Karpas-422 (cell line): ENCODE measurements around the gene BRAF. TPM values are rescaled to one million over a fixed set of nuclear protein-coding genes. Genes with fewer than 3 reads are reported as not detected.
"Not testable (repeated sequence)": the region's sequence is repeated elsewhere in the genome, so short reads cannot be mapped to it uniquely, and the experiment has no call there.

Source experiments
- DNase-seq: peaks from one replicate; pipeline ENCODE4 v3.0.0-alpha.2; 2015
- H2AFZ ChIP-seq: fragments of 200-600 bp; sonication (generic); 2 replicates; pipeline ENCODE4 v1.6.1; 2014; ENCODE audit warnings: antibody characterized with exemption, low read length, mixed read lengths
- H3K27ac ChIP-seq: fragments of 200-600 bp; sonication (generic); 2 replicates; pipeline ENCODE4 v1.5.1; 2014; ENCODE audit warnings: mild to moderate bottlenecking, low read length, moderate library complexity
- H3K27me3 ChIP-seq: fragments of 200-600 bp; sonication (generic); 2 replicates; pipeline ENCODE4 v1.6.1; 2014; ENCODE audit warnings: low read length, mixed read lengths
- H3K36me3 ChIP-seq: fragments of 200-600 bp; sonication (generic); 2 replicates; pipeline ENCODE4 v1.6.1; 2014; ENCODE audit warnings: low read length, mixed read lengths; ENCODE audit not compliant: insufficient read depth
- H3K4me1 ChIP-seq: fragments of 200-600 bp; sonication (generic); 2 replicates; pipeline ENCODE4 v1.6.1; 2014; ENCODE audit warnings: mild to moderate bottlenecking, low read length, mixed read lengths
- H3K4me2 ChIP-seq: fragments of 200-600 bp; sonication (generic); 2 replicates; pipeline ENCODE4 v1.6.1; 2014; ENCODE audit warnings: low read length, low read depth, mild to moderate bottlenecking; ENCODE audit not compliant: poor library complexity, severe bottlenecking
- H3K4me3 ChIP-seq: fragments of 200-600 bp; sonication (generic); 2 replicates; pipeline ENCODE4 v1.5.1; 2014; ENCODE audit warnings: mild to moderate bottlenecking, antibody characterized with exemption, low read length, mixed read lengths
- H3K79me2 ChIP-seq: fragments of 200-600 bp; sonication (generic); 2 replicates; pipeline ENCODE4 v1.6.1; 2014; ENCODE audit warnings: mild to moderate bottlenecking, low read length, mixed read lengths
- H3K9ac ChIP-seq: fragments of 200-600 bp; sonication (generic); 2 replicates; pipeline ENCODE4 v1.6.0; 2014; ENCODE audit warnings: low read length
- H3K9me2 ChIP-seq: fragments of 200-600 bp; sonication (generic), shearing (Covaris generic); replicated peaks from 2 replicates; pipeline ENCODE4 v1.6.0; 2014; ENCODE audit warnings: mild to moderate bottlenecking, low read length, moderate library complexity; ENCODE audit not compliant: insufficient read depth
- H3K9me3 ChIP-seq: fragments of 300-700, 200-600 bp; sonication (generic); 2 replicates; pipeline ENCODE4 v1.6.1; 2014; ENCODE audit warnings: low read length, mixed read lengths
- H4K20me1 ChIP-seq: fragments of 200-600 bp; sonication (generic); 2 replicates; pipeline ENCODE4 v1.6.1; 2014; ENCODE audit warnings: mild to moderate bottlenecking, antibody characterized with exemption, low read length, low read depth; ENCODE audit not compliant: insufficient read depth
- total RNA-seq: library from RNA; depleted of rRNA; stranded (reverse); fragments of >200 nt; shearing (Covaris generic); gene quantifications from 2 replicates; pipeline ENCODE4 v1.2.3, GENCODE V29; 2014; ENCODE audit warnings: low replicate concordance; rRNA removed

Gene BRAF
- 53.5 and 72.6 TPM in 2 replicates for total RNA-seq

DNA sequence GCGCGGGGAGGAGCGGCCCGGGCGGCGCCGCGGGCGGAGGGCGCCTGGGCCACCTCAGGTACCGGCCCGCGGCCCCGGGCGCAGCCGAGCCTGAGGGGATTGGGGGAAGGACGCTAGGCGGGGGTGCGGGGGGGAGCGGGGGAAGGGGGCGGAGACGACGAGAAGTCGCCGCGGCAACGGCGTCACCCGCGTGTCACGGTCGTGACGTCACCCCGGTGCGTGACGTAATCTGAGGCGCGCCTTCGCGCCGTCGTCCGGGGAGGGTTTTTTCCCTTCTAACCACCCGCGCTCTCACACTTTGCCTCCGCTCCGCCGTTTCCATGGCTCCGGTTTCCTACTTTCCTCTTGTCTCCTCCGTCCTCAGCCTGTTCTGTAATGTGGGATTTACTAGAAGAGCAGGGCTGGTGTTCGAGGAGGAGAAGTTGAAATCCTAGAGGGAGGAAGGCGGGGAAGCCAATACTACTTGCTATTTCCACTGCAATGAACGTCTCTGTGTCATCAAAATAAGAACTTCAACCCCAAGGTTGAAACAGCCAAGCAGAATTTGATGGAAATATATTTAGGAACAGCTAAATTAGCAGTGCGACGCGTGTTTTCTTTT, at the start of gene BRAF:
TSS of gene BRAF (minus strand) at position 109 of the 601 bp plus-strand sequence. CDS start 226 bp downstream, outside the sequence.
- peaks cover 50% of the 10 kb centered on the region for H3K79me2 ChIP-seq
- DNase-seq: peak; percentile 96
- no peaks in the 10 kb centered on the region for H3K27me3 ChIP-seq

DNA sequence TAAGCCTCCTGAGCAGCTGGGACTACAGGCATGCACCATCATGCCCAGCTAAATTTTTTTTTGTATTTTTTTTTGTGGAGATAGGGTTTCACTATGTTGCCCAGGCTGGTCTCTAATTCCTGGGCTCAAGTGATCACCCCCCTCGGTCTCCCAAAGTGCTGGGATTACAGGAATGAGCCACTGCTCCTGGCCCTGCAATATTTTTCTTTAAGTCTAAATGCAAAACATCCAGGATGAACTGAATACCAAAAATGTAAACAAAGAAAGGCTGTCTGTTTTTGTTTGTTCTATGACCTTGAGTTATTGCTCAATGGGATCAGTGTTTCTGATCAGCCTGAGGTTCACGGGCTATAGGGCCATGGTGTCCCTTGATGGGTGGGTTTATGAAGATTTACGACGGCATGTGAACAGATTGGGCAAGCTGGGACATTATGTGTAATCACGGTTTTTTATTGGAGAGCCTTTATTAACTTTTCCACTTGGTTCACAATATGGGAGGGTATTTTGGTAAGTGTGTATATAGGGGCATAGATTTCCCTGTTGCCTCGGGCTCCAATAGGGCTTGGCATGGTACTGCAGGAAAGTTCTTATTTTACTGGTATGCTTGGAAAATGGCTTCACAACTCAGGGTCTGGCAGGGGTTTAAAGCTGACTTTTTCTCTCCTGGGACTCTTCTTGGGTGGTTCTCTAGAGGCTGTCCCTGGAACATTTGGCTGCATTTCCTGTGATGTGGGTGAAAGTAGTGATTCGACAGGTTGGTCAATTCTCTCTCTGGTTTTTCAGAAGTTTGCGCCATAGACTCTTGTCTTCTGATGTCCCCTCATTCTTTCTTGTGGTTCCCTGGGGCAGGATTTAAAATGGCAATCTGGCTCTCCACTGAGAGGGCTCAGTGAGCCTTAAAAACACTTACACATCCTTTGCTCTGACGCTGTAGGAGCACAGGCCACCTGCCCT, 48.4 kb upstream of the BRAF start:
- H3K4me1 ChIP-seq: no peaks in the 10 kb centered on the region
- DNase-seq: no peak
- H3K4me2 ChIP-seq: no peak overlapping the region
- H3K36me3 ChIP-seq: no peaks in the 10 kb centered on the region
- no peak overlapping the region for H3K27ac ChIP-seq
- no peak overlapping the region for H3K4me3 ChIP-seq
- H3K27me3 ChIP-seq: no peaks in the 10 kb centered on the region
- H3K9ac ChIP-seq: no peak overlapping the region
- H3K79me2 ChIP-seq: no peaks in the 10 kb centered on the region
- H3K9me2 ChIP-seq: no peaks in the 10 kb centered on the region
- no peaks in the 10 kb centered on the region for H3K9me3 ChIP-seq
- no peak overlapping the region for H2AFZ ChIP-seq
- no peaks in the 10 kb centered on the region for H4K20me1 ChIP-seq

More for the DNA sequence above, at the start of gene BRAF:
- peak within 1 kb of the TSS; percentile 98 for H2AFZ ChIP-seq
- peak within 1 kb of the TSS; percentile 73 for H3K27ac ChIP-seq
- no peaks in the 10 kb centered on the region for H3K9me2 ChIP-seq
- H3K9me3 ChIP-seq: no peaks in the 10 kb centered on the region
- H4K20me1 ChIP-seq: no peaks in the 10 kb centered on the region; the same call in 1 of the 2 replicates
- peak within 1 kb of the TSS; percentile 93 for H3K9ac ChIP-seq
- peak within 1 kb of the TSS; percentile 98 for H3K4me2 ChIP-seq
- peaks cover 34% of the 10 kb centered on the region for H3K4me1 ChIP-seq
- no peaks in the 10 kb centered on the region for H3K36me3 ChIP-seq
- H3K4me3 ChIP-seq: peak within 1 kb of the TSS; percentile 93

DNA sequence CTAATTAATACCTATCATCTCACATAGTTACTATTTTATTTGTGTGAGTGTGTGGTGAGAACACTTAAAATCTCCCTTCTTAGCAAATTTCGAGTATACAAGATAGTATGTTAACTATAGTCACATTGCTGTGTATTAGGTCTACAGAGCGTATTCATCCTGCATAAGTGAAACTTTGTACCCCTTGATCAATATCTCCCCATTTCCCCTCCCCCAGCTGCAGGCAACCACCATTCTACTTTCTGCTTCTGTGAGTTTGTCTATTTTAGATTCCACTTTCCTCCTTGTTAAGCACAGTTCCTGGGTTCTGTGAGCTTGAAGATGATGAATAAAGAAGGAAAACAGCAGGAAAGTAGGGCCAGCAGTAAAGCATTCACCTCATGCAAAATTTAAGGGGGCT, 47.6 kb upstream of the BRAF start:
- H3K4me2 ChIP-seq: no peak overlapping the region

DNA sequence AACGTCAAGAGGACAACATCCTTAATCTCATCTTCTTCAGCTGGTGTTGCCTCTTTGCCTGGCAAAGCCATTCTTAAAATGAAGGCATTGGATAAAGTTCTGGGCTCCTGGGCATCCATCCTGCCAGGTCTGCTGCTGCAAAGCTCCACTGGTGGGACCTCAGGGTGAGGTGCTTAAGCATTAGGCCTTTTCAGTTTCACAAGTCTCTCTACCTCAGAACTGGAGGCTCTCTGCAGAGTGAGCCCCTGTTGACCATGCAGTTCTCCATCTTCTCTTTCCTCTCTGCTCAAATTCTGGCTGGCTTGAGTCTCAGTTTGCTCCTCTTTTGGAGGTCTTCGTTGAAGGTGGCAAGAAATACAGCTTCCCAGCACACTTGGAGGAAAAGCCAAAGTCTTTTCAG, 42.7 kb upstream of the BRAF start:
- H3K4me2 ChIP-seq: no peak overlapping the region
- H3K9me2 ChIP-seq: no peaks in the 10 kb centered on the region

More for the DNA sequence above, 47.6 kb upstream of the BRAF start:
- Histone ChIP-seq H4K20me1 (no peaks in the 10 kb centered on the region), H3K9me2 (no peaks in the 10 kb centered on the region), H3K9ac (no peak overlapping the region), H2AFZ (no peak overlapping the region), H3K79me2 (no peaks in the 10 kb centered on the region), H3K27me3 (no peaks in the 10 kb centered on the region), H3K4me3 (no peak overlapping the region), H3K9me3 (no peaks in the 10 kb centered on the region), H3K4me1 (no peaks in the 10 kb centered on the region), H3K36me3 (no peaks in the 10 kb centered on the region), H3K27ac (no peak overlapping the region)
- no peak for DNase-seq

DNA sequence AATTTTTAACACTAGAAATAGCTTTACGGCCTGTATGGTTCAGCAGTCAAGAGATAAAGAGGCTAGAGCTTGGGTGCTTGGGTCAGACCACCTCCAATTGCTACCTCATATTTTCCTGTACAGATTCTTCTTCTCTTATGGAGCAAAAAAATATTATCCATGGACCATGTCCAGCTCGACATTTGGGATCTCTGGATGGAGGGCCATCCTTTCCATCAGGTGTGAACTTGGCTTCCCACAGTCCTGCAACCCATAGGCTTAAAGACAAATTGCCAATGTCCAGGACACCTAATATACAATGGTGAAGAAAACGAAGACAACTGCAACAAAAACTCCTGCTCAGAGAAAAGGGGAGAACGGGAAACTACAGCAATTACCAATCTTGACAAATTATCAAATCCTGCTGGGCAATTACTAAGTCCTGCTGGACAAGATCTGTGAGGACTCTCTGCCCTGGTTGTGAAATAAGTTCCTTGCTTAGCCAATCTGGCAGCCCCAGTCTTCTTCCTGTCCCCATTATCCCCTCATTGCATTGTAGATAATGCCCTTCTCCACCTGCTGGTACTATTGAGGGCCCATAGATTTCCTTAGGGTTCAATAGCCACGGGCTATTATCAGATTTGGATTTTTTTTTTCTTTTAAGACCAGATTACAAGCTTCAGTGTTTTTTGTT, 42.0 kb upstream of the BRAF start:
- H3K27me3 ChIP-seq: no peaks in the 10 kb centered on the region
- no peaks in the 10 kb centered on the region for H3K9me3 ChIP-seq
- H3K79me2 ChIP-seq: no peaks in the 10 kb centered on the region
- H3K4me1 ChIP-seq: no peaks in the 10 kb centered on the region
- H4K20me1 ChIP-seq: no peaks in the 10 kb centered on the region
- no peak overlapping the region for H3K4me2 ChIP-seq
- no peak for DNase-seq
- H3K36me3 ChIP-seq: no peaks in the 10 kb centered on the region
- no peaks in the 10 kb centered on the region for H3K9me2 ChIP-seq
- no peak overlapping the region for H2AFZ ChIP-seq
- no peak overlapping the region for H3K9ac ChIP-seq
- H3K27ac ChIP-seq: no peak overlapping the region
- no peak overlapping the region for H3K4me3 ChIP-seq

More for the DNA sequence above, 42.7 kb upstream of the BRAF start:
- H3K4me1 ChIP-seq: no peaks in the 10 kb centered on the region
- DNase-seq: no peak
- no peaks in the 10 kb centered on the region for H3K27me3 ChIP-seq
- no peak overlapping the region for H3K4me3 ChIP-seq
- H4K20me1 ChIP-seq: no peaks in the 10 kb centered on the region
- H2AFZ ChIP-seq: no peak overlapping the region
- no peaks in the 10 kb centered on the region for H3K36me3 ChIP-seq
- H3K9ac ChIP-seq: no peak overlapping the region
- H3K79me2 ChIP-seq: no peaks in the 10 kb centered on the region
- no peaks in the 10 kb centered on the region for H3K9me3 ChIP-seq
- no peak overlapping the region for H3K27ac ChIP-seq

DNA sequence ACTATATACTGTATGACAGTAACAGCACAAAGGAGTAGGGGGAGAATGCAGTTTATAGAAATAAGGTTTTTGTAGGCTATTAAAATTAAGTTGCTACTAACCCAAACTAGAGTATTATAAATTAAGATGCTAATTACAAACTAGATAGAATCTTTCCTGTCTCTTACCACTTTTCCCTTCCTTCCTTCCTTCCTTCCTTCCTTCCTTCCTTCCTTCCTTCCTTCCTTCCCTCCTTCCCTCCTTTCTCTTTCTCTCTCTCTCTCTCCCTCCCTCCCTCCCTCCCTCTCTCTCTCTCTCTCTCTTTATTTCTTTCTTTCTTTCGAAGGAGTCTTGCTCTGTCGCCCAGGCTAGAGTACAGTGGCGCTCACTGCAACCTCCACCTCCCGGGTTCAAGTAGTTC, 36.4 kb upstream of the BRAF start:
- no peak overlapping the region for H3K4me2 ChIP-seq
- H4K20me1 ChIP-seq: no peaks in the 10 kb centered on the region
- no peak for DNase-seq
- H3K27me3 ChIP-seq: no peaks in the 10 kb centered on the region
- no peak overlapping the region for H2AFZ ChIP-seq
- no peaks in the 10 kb centered on the region for H3K36me3 ChIP-seq
- no peaks in the 10 kb centered on the region for H3K9me3 ChIP-seq
- H3K9ac ChIP-seq: no peak overlapping the region
- H3K4me1 ChIP-seq: no peaks in the 10 kb centered on the region
- H3K4me3 ChIP-seq: no peak overlapping the region
- H3K9me2 ChIP-seq: no peaks in the 10 kb centered on the region
- H3K27ac ChIP-seq: no peak overlapping the region
- H3K79me2 ChIP-seq: no peaks in the 10 kb centered on the region

DNA sequence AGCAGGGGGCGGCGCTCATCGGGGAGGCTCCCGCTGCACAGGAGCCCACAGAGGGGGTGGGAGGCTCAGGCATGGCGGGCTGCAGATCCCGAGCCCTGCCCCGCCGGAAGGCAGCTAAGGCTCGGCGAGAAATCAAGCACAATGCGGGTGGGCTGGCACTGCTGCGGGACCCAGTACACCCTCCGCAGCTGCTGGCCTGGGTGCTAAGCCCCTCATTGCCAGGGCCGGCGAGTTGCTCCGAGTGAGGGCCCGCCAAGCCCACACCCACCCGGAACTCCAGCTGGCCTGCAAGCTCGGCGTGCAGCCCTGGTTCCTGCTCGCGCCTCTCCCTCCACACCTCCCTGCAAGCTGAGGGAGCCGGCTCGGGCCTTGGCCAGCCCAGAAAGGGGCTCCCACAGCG, 32.3 kb upstream of the BRAF start:
- not testable (repeated sequence) for H3K36me3 ChIP-seq, H3K27ac ChIP-seq, H3K9me3 ChIP-seq, DNase-seq, H3K4me1 ChIP-seq, H3K4me3 ChIP-seq, H3K27me3 ChIP-seq, H3K9ac ChIP-seq, H2AFZ ChIP-seq, H3K4me2 ChIP-seq, H3K79me2 ChIP-seq, H4K20me1 ChIP-seq, H3K9me2 ChIP-seq

DNA sequence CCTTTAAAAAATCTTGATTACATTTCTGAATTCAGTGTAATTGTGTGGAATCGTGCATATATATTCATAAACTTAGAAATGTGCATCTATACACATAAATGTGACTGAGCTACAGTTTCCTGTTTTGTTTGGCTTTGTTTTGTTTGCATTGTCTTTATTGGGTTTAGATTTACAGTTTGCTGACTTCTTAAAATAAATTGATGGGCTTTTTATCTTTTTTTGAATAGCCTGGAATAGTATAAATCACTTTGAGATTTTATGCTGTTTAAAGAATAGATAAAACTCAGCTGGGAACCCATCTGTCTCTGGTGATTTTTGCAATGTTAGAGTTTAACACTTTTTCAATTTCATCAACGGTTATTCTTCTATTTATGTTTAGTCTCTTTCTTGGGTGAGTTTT, 21.2 kb upstream of the BRAF start:
- no peak overlapping the region for H3K4me2 ChIP-seq

More for the DNA sequence above, 21.2 kb upstream of the BRAF start:
- Histone ChIP-seq H4K20me1 (no peaks in the 10 kb centered on the region), H3K36me3 (no peaks in the 10 kb centered on the region), H3K9ac (no peak overlapping the region), H3K27ac (no peak overlapping the region), H3K4me3 (no peak overlapping the region), H3K4me1 (no peaks in the 10 kb centered on the region), H3K27me3 (no peaks in the 10 kb centered on the region), H3K9me2 (no peaks in the 10 kb centered on the region), H2AFZ (no peak overlapping the region), H3K79me2 (no peaks in the 10 kb centered on the region), H3K9me3 (no peaks in the 10 kb centered on the region)
- no peak for DNase-seq
